GM12892 (cell line): ENCODE measurements around the gene SSBP3.
A peak's percentile ranks its signal among the peaks of the same experiment; 100 is the strongest.
"Not testable (repeated sequence)": the region's sequence is repeated elsewhere in the genome, so short reads cannot be mapped to it uniquely, and the experiment has no call there.

ENCODE experiments used
- DNase-seq: peaks from one replicate; pipeline ENCODE4 v3.0.0; 2011; ENCODE audit not compliant: insufficient read length
- FAIRE-seq: peaks from 2 replicates; lab custom pipeline; 2011; peaks lifted over from hg19 to GRCh38; lab: Jason Lieb, UNC
- POLR2A ChIP-seq: IDR thresholded peaks from 2 replicates; pipeline ENCODE4 v1.6.1; 2011; ENCODE audit warnings: low read depth, low read length, control low read depth
- POLR2AphosphoS5 ChIP-seq: IDR thresholded peaks from 2 replicates; pipeline ENCODE4 v1.6.1; 2011; ENCODE audit warnings: low read depth, low read length, control low read depth
- TAF1 ChIP-seq: IDR thresholded peaks from 2 replicates; pipeline ENCODE4 v1.6.1; 2011; ENCODE audit warnings: low read depth, mild to moderate bottlenecking, control low read depth, low read length, borderline replicate concordance

Gene SSBP3

GRCh38 chr1:54215523-54215922, 190.7 kb downstream of the SSBP3 start:
- no peak for TF ChIP-seq TAF1
- TF ChIP-seq POLR2A, result no peak
- no peak for TF ChIP-seq POLR2AphosphoS5
- DNase-seq (no peak), FAIRE-seq (no peak)

GRCh38 chr1:54212872-54213271, 193.3 kb downstream of the SSBP3 start:
- no peak for DNase-seq
- TF ChIP-seq TAF1, result no peak
- TF ChIP-seq POLR2AphosphoS5, result no peak
- TF ChIP-seq POLR2A, result no peak
- FAIRE-seq, result no peak

- DNase-seq, FAIRE-seq: not testable (repeated sequence)
Measured at GRCh38 chr1:54207896-54208295, 198.3 kb downstream of the SSBP3 start.

- TF ChIP-seq POLR2A (no peak), TAF1 (no peak)
- no peak for DNase-seq
- FAIRE-seq, result no peak
Measured at GRCh38 chr1:54207287-54207686, 198.9 kb downstream of the SSBP3 start.

GRCh38 chr1:54204199-54204598, 202.0 kb downstream of the SSBP3 start:
- DNase-seq (no peak), FAIRE-seq (no peak)
- TF ChIP-seq POLR2A (no peak), TAF1 (no peak), POLR2AphosphoS5 (no peak)

GRCh38 chr1:54200519-54200997, 205.6 kb downstream of the SSBP3 start:
- no peak for FAIRE-seq
- TF ChIP-seq TAF1 (no peak), POLR2AphosphoS5 (no peak), POLR2A (no peak)

GRCh38 chr1:54199765-54200518, 206.3 kb downstream of the SSBP3 start, which contains the start of the genes CYB5RL and MRPL37:
TSS of gene CYB5RL (minus strand) at chr1:54200030. CDS start at chr1:54195616, 4,414 bp downstream.
TSS of gene MRPL37 (plus strand) at chr1:54200167. CDS start at chr1:54200244, 77 bp downstream.
- TF ChIP-seq POLR2A (peak; percentile 94), TAF1 (peak; percentile 75), POLR2AphosphoS5 (peak; percentile 85)
- FAIRE-seq, result peak; percentile 93
- peak; percentile 92 for DNase-seq

More at GRCh38 chr1:54200519-54200997, 205.6 kb downstream of the SSBP3 start:
- DNase-seq, result no peak

GRCh38 chr1:54199151-54199764, 206.9 kb downstream of the SSBP3 start:
- peak; percentile 73 for FAIRE-seq
- TF ChIP-seq POLR2AphosphoS5 (no peak), TAF1 (no peak), POLR2A (no peak)
- DNase-seq, result no peak

- DNase-seq (no peak), FAIRE-seq (no peak)
- TF ChIP-seq POLR2A (no peak), POLR2AphosphoS5 (no peak), TAF1 (no peak)
Measured at GRCh38 chr1:54193453-54193852, 212.7 kb downstream of the SSBP3 start.

GRCh38 chr1:54191525-54191924, 214.7 kb downstream of the SSBP3 start:
- TF ChIP-seq POLR2A, result no peak
- TF ChIP-seq TAF1, result no peak
- no peak for TF ChIP-seq POLR2AphosphoS5
- DNase-seq (no peak), FAIRE-seq (no peak)

- no peak for DNase-seq
- TF ChIP-seq POLR2AphosphoS5 (no peak), POLR2A (no peak), TAF1 (no peak)
- FAIRE-seq, result no peak
Measured at GRCh38 chr1:54190526-54190925, 215.7 kb downstream of the SSBP3 start.

- no peak for TF ChIP-seq TAF1
- TF ChIP-seq POLR2AphosphoS5, result no peak
- no peak for TF ChIP-seq POLR2A
- FAIRE-seq (no peak), DNase-seq (no peak)
Measured at GRCh38 chr1:54188291-54188690, 217.9 kb downstream of the SSBP3 start.

GRCh38 chr1:54186056-54186455, 220.1 kb downstream of the SSBP3 start:
- DNase-seq (no peak), FAIRE-seq (no peak)
- TF ChIP-seq TAF1 (no peak), POLR2A (no peak), POLR2AphosphoS5 (no peak)
